LNCAP (cell line): Measurements from ENCODE around the gene ABCB9.

Source experiments
- TF ChIP-seq, protein P1 (sequence below): fragments of 450-650 bp; IDR thresholded peaks from 2 replicates; pipeline ENCODE4 v1.5.1; 2017; ENCODE audit warnings: mild to moderate bottlenecking

The ABCB9 gene

DNA sequence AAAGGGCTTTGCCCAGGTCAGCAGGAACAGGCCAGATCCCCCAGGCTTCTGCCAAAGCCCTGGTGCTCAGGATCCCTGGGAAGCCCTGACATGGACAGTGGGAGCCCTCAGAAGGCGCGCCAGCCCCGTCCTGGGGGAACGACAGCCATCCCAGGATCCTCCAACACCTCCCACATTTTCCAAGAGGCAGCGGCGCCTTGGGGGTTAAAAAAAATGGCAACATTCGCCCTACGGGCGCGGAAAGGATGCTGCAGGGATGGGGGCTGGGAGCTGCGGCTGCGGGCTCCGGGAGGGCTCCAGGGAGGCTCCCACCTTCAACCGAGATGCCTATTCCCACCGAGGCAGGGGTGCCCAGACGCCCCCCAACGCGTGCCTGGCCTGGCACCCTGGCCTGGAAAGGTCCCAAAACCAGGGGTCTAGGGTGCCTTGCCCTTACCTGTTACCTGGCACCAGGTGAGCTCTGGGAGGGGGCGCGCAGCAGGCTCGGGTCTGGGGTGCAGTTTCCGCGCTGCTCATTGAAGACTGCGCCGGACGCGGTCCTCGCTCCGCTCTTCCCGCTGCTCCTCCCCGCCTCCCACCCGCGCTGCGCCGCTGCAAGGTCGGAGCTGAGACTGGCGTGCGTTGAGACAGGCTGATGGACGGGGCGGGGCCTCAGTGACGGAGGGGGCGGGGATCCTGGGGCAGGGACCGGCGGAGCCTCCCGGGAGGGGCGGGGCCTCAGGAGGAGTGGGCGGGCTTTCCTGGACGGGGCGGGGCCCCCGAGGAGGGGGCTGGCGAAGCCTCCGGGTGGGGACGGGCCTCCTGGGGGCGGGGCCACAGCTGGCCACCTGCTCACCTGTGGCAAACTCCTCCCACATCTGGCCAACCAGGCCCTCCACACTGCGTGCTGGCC is at the start of gene ABCB9:
ABCB9 (minus strand) TSS at position 613 of the 892 bp plus-strand sequence. CDS start 6,228 bp downstream, outside the sequence.
- TF ChIP-seq, protein P1, sequence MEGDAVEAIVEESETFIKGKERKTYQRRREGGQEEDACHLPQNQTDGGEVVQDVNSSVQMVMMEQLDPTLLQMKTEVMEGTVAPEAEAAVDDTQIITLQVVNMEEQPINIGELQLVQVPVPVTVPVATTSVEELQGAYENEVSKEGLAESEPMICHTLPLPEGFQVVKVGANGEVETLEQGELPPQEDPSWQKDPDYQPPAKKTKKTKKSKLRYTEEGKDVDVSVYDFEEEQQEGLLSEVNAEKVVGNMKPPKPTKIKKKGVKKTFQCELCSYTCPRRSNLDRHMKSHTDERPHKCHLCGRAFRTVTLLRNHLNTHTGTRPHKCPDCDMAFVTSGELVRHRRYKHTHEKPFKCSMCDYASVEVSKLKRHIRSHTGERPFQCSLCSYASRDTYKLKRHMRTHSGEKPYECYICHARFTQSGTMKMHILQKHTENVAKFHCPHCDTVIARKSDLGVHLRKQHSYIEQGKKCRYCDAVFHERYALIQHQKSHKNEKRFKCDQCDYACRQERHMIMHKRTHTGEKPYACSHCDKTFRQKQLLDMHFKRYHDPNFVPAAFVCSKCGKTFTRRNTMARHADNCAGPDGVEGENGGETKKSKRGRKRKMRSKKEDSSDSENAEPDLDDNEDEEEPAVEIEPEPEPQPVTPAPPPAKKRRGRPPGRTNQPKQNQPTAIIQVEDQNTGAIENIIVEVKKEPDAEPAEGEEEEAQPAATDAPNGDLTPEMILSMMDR = no peak

DNA sequence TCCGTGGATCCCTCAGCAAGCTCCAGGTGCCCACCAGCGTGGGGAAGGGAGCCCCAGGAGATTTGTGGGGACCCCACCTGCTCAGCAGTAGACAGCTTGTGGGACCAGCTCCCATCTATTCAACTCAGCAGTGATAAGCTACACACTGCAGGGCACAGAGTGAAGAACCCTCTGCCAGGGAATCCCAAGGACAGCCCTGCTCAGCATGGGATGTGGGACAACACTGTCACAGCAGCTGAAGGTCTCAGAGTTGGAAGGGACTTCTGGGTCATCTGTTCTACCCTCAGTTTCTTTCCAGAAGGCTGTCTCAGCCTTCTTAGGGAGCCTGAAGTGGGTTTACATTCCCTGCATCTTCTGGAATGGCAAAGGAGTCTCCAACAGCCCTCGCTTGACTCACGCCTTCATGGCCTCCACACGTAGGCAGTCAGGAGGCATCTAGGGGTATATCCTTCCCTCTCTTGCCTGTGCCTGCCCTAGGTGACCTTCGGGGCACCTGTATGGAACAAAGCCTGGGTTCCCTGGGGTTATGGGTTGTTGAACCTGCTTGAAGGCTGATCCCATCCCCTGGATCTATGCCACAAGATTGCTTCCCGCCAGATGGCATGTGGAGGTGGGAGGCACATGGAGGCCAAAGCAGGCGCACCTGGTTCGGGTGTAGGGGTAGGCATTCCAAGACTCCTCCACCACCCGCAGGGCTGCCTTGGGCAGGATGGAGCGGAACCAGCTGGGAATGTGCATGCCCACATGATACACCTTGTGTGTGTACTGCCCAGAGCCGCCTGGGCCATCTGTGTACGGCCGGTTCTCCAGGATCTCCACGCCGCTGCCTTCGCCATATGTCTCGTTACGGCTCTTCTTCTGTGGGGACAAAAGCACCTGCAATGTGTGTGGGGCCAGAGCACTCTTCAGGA is 47.2 kb upstream of the ABCB9 start:
- TF ChIP-seq, protein P1 = no peak

DNA sequence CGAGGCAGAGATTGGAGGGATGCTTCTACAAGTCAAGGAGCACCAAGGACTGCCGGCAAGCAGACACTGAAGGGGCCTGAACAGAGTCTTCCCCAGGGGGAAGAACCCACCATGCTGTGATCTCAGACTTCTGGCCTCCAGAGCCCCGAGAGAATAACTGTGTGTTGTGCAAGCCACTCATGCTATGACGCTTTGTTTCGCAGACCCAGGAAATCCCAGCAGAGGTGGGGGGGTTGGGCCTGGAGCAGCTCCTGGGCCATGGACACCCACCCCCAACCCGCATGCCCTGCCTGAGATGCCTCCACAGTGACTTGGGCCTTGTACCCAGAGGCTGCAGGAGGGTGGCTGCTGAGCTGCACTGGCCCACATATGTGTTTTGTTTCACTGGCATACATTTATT is 45.4 kb upstream of the ABCB9 start:
- TF ChIP-seq, protein P1 = no peak

DNA sequence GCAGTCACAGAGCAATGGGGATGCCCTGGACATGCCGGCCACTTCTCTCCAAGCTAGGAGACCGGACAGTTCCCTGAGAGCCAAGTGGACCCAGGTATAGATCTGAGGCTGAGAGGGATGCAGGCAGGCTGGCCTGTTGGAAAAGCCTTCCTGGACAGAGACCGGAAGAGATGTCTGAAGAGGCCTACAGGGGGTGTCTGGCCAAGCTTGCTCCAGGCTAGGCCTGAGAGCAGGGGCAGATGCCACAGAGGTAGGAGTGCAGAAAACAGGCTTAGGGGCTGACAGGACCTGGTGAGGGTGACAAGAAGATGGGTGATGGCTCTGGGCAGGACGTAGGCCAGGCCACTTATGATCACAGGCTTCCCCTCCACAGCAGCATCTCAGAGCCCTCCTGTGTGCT is 44.4 kb upstream of the ABCB9 start:
- TF ChIP-seq, protein P1 = no peak

- TF ChIP-seq, protein P1 = no peak
Measured at GRCh38 chr12:123010110-123010509, 43.8 kb upstream of the ABCB9 start.

DNA sequence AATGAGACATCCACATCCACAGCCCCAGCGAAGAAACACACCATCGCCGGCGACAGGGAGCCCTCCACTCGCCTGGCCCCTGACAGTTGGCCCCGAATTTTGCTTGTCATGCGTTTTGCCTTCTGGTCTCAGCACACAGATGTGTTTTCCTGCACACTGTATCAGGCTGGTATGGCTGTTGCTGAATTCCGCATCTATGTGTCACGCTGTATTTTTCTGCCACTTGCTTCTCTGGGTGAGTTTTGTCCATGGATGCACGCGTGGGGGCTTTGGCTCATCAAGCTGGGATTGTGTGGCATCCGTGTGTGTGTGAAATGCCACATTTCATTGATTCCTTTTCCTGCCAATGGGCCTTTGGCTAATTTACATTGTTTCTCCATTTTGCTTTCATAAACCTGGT is 40.7 kb upstream of the ABCB9 start:
- TF ChIP-seq, protein P1 = no peak

DNA sequence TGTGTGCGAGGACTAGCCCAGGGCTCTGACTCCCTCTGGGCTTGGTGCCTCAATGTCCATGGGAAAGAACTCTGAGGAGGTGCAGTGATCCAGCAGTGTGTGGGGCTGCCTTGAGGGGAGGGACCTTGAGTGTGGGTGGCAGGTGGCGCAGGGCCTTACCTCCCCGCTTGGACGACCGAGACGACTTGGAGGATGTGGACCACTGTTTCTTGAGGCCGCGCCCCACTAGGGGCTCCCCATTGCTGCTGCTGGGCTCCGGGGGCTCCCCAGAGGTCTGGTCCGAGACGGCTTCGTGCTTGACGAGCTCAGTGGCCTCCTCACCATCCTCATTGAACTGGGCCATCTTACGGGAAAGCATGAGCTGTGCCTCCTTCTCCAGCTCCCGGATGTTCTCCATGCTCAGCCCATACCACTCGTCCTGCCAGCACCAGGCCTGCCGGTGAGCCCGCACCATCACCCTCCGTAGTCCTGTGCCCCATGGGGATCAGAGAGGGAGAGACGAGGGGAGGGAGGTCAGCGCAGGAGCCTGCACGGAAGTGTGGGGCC is 38.9 kb upstream of the ABCB9 start:
- TF ChIP-seq, protein P1 = no peak
